Heart left ventricle (tissue), 16 donors: ENCODE results near the gene TAGLN. TPM values are rescaled to one million over a fixed set of nuclear protein-coding genes. Genes with fewer than 3 reads are reported as not detected.

Source experiments
- ATAC-seq, 4 donors: fragments of 200-7000 bp; cut with Tn5 transposase; one replicate each; pipeline ENCODE4 v1.9.1; 2020 to 2022; ENCODE audit warnings: moderate library complexity in 4 of 4, mild to moderate bottlenecking in 3 of 4, moderate number of reproducible peaks in 1 of 4
- DNase-seq, 5 donors: peaks; one replicate each; pipeline ENCODE4 v3.0.0-alpha.2; 2020
- H3K27ac ChIP-seq, 12 donors: fragments of 200-600 bp; sonication (generic) in 4 of 12; one replicate each; pipeline versions ENCODE4 v1.5.0 to v1.8.0; 2016 to 2022; ENCODE audit warnings: mild to moderate bottlenecking in 2 of 12
- H3K27me3 ChIP-seq, 9 donors: fragments of 200-600 bp; sonication (generic) in 2 of 9; one replicate each; pipeline versions ENCODE4 v1.5.1 to v1.8.0; 2016 to 2022; ENCODE audit warnings: mild to moderate bottlenecking in 3 of 9
- H3K36me3 ChIP-seq, 9 donors: fragments of 200-600 bp; sonication (generic) in 2 of 9; one replicate each; pipeline versions ENCODE4 v1.5.0 to v1.8.0; 2018 to 2022; ENCODE audit warnings: mild to moderate bottlenecking in 2 of 9
- H3K4me1 ChIP-seq, 12 donors: fragments of 200-600 bp; sonication (generic) in 4 of 12; one replicate each; pipeline versions ENCODE4 v1.5.0 to v1.8.0; 2016 to 2022; ENCODE audit warnings: mild to moderate bottlenecking in 3 of 12
- H3K4me3 ChIP-seq, 12 donors: fragments of 200-600 bp; sonication (generic) in 4 of 12; one replicate each; pipeline versions ENCODE4 v1.5.0 to v1.8.0; 2017 to 2022; ENCODE audit warnings: mild to moderate bottlenecking in 9 of 12, moderate library complexity in 4 of 12
- H3K9me3 ChIP-seq, 12 donors: fragments of 200-600 bp; sonication (generic) in 4 of 12; one replicate each; pipeline versions ENCODE4 v1.5.0 to v1.8.0; 2016 to 2022; ENCODE audit warnings: mild to moderate bottlenecking in 1 of 12
- POLR2A ChIP-seq, 2 donors: fragments of 450-650 bp; IDR thresholded peaks; one replicate each; pipeline ENCODE4 v1.6.1; 2017; ENCODE audit warnings: antibody characterized with exemption in 2 of 2, mild to moderate bottlenecking in 2 of 2, moderate library complexity in 2 of 2
- WGBS, 4 donors: extraction: QIAGEN DNeasy Blood & Tissue Kit in 2 of 4; methylation state at CpG; one replicate each; pipeline versions ENCODE4 v1.1.5 to v1.1.7; 2013 to 2018; 5-methylcytosine and 5-hydroxymethylcytosine counted together
- intact Hi-C, 10 donors: fragments of 100-400 bp; cut with DNase I; formaldehyde crosslinking; loops; one replicate each; pipeline versions ENCODE4 v1.11.1 to v1.14.2; 2022
- polyA plus RNA-seq, 2 donors: library from polyadenylated mRNA; stranded (reverse); fragments of 200-250 nt; gene quantifications; one replicate each; pipeline ENCODE4 v1.2.3, GENCODE V29; 2013
- total RNA-seq, 9 donors: library from RNA; depleted of rRNA in 2 of 9; stranded (reverse); fragments of >200 nt in 2 of 9; fragmentation: NEBNext Ultra II Directional in 3 of 9; extraction: Animal tissue kit (Norgen Biotek cat#: 25700) in 3 of 9; gene quantifications; one replicate each; pipeline versions ENCODE4 v1.1.0 to v1.2.4, GENCODE V29; 2016 to 2023
- TF ChIP-seq, protein P1 (sequence below), 12 donors: fragments of 200-600 bp; sonication (generic) in 4 of 12; IDR thresholded peaks; one replicate each; pipeline versions ENCODE4 v1.5.0 to v1.8.0; 2018 to 2022; ENCODE audit warnings: antibody characterized with exemption in 12 of 12, mild to moderate bottlenecking in 5 of 12
- donor health status: ischemic (EF 13 %, LVEDD 7.1; RV severe dilation, severe dysfunction).
- donor health status: healthy with polysubstance abuse.
- donor health status: DM: no; HTN: yes; CAD: no.
- donor health status: DM: no; HTN: no; CAD: no.
- donor health status: ischemic (EF 25% LVEDD 6.9; RV normal size, moderate dysfunction).
- donor health status: ischemic (EF 25% LVEDD 5.7; RV mildly dilated, moderate dysfunction).
- donor health status: healthy.
- donor health status: DM: yes; HTN: yes; CAD: no.
- donor health status: ischemic (EF 35%, LVEDD 5.7; RV mildly dilated, moderate dysfunction).
- donor health status: nonischemic (EF 11% LVEDD 7.7; RV severe dilation, severe dysfunction).
- donor health status: DM: yes; HTN: yes; CAD: no.
- donor health status: PGD.
- donor health status: ischemic (EF 29% LVEDD 5.4; RV normal size, mild dysfunction).
- donor health status: nonischemic (EF 23%, LVEDD 6.1; RV moderate dilation, normal function).

Gene TAGLN
- total and polyA plus RNA-seq, 11 donors, result 63.7 to 399 (median 187) TPM

GRCh38 chr11:117230999-117231841 is 32.0 kb downstream of the TAGLN start:
- no peak for ATAC-seq
- Histone ChIP-seq H3K9me3 (no peaks in the 10 kb centered on the region), H3K27ac (peak overlapping the region; percentile 91 to 100 (median 98)), H3K36me3 (peaks cover 0 to 43% (median 38%) of the 10 kb centered on the region in 9 donors), H3K4me1 (peaks cover 2 to 39% (median 25%) of the 10 kb centered on the region in 12 donors), H3K27me3 (no peaks in the 10 kb centered on the region), H3K4me3 (peak overlapping the region; percentile 78 to 99 (median 93))
- TF ChIP-seq, protein P1, sequence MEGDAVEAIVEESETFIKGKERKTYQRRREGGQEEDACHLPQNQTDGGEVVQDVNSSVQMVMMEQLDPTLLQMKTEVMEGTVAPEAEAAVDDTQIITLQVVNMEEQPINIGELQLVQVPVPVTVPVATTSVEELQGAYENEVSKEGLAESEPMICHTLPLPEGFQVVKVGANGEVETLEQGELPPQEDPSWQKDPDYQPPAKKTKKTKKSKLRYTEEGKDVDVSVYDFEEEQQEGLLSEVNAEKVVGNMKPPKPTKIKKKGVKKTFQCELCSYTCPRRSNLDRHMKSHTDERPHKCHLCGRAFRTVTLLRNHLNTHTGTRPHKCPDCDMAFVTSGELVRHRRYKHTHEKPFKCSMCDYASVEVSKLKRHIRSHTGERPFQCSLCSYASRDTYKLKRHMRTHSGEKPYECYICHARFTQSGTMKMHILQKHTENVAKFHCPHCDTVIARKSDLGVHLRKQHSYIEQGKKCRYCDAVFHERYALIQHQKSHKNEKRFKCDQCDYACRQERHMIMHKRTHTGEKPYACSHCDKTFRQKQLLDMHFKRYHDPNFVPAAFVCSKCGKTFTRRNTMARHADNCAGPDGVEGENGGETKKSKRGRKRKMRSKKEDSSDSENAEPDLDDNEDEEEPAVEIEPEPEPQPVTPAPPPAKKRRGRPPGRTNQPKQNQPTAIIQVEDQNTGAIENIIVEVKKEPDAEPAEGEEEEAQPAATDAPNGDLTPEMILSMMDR (IDR thresholded peaks at IDR 0.05), result no peak
- no peak for TF ChIP-seq POLR2A (IDR thresholded peaks at IDR 0.05)
- 9 to 12% (median 10%) methylated on average over 11 to 14 of the region's 14 CpGs for WGBS, 4 donors
- DNase-seq, result no peak
- intact Hi-C loops, result loop anchor here in 3 of 10 donors (5.0 to 10.0 kb wide), 3 partner anchors 86 to 446 kb away; partner anchors contain the start of genes BACE1 (in 1 of the 3) and ZPR1 (in 1 of the 3)

GRCh38 chr11:117231842-117232091 is 32.6 kb downstream of the TAGLN start, which contains the start of gene PCSK7:
TSS of gene PCSK7 (minus strand) at chr11:117232073. CDS start at chr11:117229844, 2,229 bp downstream.
- Histone ChIP-seq H3K4me3 (peak within 1 kb of the TSS; percentile 78 to 99 (median 93)), H3K9me3 (no peaks in the 10 kb centered on the region), H3K27me3 (no peaks in the 10 kb centered on the region), H3K4me1 (peaks cover 2 to 38% (median 25%) of the 10 kb centered on the region in 12 donors), H3K27ac (peak within 1 kb of the TSS; percentile 91 to 100 (median 98)), H3K36me3 (peaks cover 0 to 44% (median 38%) of the 10 kb centered on the region in 9 donors)
- intact Hi-C loops, result loop anchor here in 4 of 10 donors (2.0 to 10.0 kb wide), 6 partner anchors 53 to 447 kb away; partner anchors contain the start of genes BACE1 (in 1 of the 4), CEP164 (in 1 of the 4), PAFAH1B2 (in 1 of the 4) and SIDT2 (in 1 of the 4)
- TF ChIP-seq POLR2A (IDR thresholded peaks at IDR 0.05), result no peak
- TF ChIP-seq, protein P1 (IDR thresholded peaks at IDR 0.05), result no peak
- ATAC-seq (no peak), DNase-seq (peak in 2 of 5 donors; percentile 89 to 92)
- 0 to 1% (median 0%) methylated on average over 2 to 13 of the region's 13 CpGs for WGBS, 4 donors

- intact Hi-C loops, result loop anchor here in 4 of 10 donors (2.0 to 10.0 kb wide), 6 partner anchors 53 to 447 kb away; partner anchors contain the start of genes BACE1 (in 1 of the 4), CEP164 (in 1 of the 4), PAFAH1B2 (in 1 of the 4) and SIDT2 (in 1 of the 4)
- TF ChIP-seq POLR2A (IDR thresholded peaks at IDR 0.05), result peak; percentile 57 to 71
- TF ChIP-seq, protein P1 (IDR thresholded peaks at IDR 0.05), result peak; percentile 69 to 100 (median 94)
These were observed 33.1 kb downstream of the TAGLN start, which contains the start of gene RNF214 for GRCh38 chr11:117232092-117232878. TSS of gene RNF214 (plus strand) at chr11:117232671. CDS start at chr11:117234273, 1,602 bp downstream.

More at GRCh38 chr11:117232092-117232878, 33.1 kb downstream of the TAGLN start, which contains the start of gene RNF214:
- Histone ChIP-seq H3K4me3 (peak within 1 kb of the TSS; percentile 78 to 99 (median 93)), H3K27ac (peak within 1 kb of the TSS; percentile 91 to 100 (median 98)), H3K36me3 (peaks cover 0 to 44% (median 33%) of the 10 kb centered on the region in 9 donors), H3K9me3 (no peaks in the 10 kb centered on the region), H3K4me1 (peaks cover 2 to 38% (median 25%) of the 10 kb centered on the region in 12 donors), H3K27me3 (no peaks in the 10 kb centered on the region)
- ATAC-seq (peak; percentile 47 to 91 (median 84)), DNase-seq (peak; percentile 83 to 91 (median 85))
- 0 to 1% (median 0%) methylated on average over 10 to 93 of the region's 94 CpGs for WGBS, 4 donors
